Measurements from ENCODE around the gene PKM. TPM values are rescaled to one million over a fixed set of nuclear protein-coding genes. Genes with fewer than 3 reads are reported as not detected.
A peak's percentile ranks its signal among the peaks of the same experiment; 100 is the strongest.

Gene PKM
- total and polyA plus RNA-seq, 8 donors, result 79.9 to 452 (median 272) TPM

DNA sequence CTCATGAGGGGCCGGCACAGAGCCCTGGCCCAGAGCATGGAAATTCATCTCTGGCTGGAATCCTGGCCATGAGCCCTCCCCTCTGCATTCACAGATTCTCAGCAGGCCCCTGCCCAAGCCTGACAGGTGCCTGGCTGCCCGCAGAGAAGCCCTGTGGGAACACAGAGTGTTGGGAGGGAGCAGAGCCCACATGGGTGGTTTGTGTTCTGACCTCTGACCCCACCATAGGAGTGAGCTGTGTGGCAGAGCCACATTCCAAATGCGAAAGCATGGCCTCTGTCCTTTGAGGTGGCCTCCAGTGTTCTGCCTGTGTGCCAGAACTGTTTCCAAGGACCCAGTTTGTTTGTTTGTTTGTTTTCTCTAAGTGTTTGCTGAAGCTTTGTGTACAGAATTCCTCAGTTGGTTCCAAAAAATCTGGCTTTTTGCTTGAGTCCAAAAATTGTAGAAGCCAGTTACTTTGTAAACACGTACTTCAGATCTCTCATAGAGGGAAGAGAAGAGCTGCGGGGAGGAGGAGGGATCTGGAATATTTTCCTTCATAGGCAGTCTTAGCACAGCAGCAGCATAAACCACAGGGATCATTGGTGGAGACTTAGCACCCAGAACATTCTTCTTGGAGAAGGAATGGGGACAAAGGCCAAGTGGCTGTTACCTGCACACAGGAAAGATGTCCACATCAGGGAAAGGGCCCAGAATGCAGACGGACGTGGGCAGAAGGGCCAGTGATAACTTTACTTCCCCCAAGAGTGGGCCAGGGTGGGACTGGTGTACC lies 69.4 kb downstream of the PKM start:
- TF ChIP-seq CTCF (IDR thresholded peaks at IDR 0.05), result no peak
- no peak for TF ChIP-seq POLR2A (IDR thresholded peaks at IDR 0.05)
- no peak for TF ChIP-seq EP300 (IDR thresholded peaks at IDR 0.05)
- TF ChIP-seq POLR2AphosphoS5 (IDR thresholded peaks at IDR 0.05), result no peak
- H3K36me3 ChIP-seq, result no peaks in the 10 kb centered on the region
- 72 to 86% (median 77%) methylated on average over 6 to 7 of the region's 7 CpGs for WGBS, 5 donors
- H3K9me3 ChIP-seq, result no peaks in the 10 kb centered on the region
- H3K4me1 ChIP-seq, result peaks cover 0 to 15% (median 4%) of the 10 kb centered on the region in 4 donors
- intact Hi-C loops (cut with DNase I; ENCODE audit: low total_unique reads), result no loop called here
- no peak overlapping the region for H3K27ac ChIP-seq
- peak in 1 of 2 donors; percentile 11 for DNase-seq
- H3K27me3 ChIP-seq, result no peaks in the 10 kb centered on the region
- no peak overlapping the region for H3K4me3 ChIP-seq

GRCh38 chr15:72160696-72161245 lies 70.2 kb downstream of the PKM start:
- no peak overlapping the region for H3K27ac ChIP-seq
- DNase-seq, result no peak
- H3K9me3 ChIP-seq, result no peaks in the 10 kb centered on the region
- H3K27me3 ChIP-seq, result no peaks in the 10 kb centered on the region
- H3K36me3 ChIP-seq, result no peaks in the 10 kb centered on the region
- no peak overlapping the region for H3K4me3 ChIP-seq
- WGBS, 5 donors, result 85 to 94% (median 89%) methylated on average over 5 of the region's 5 CpGs
- intact Hi-C loops (cut with DNase I; ENCODE audit: low total_unique reads), result no loop called here
- no peak for TF ChIP-seq POLR2AphosphoS5 (IDR thresholded peaks at IDR 0.05)
- no peak for TF ChIP-seq CTCF (IDR thresholded peaks at IDR 0.05)
- TF ChIP-seq POLR2A (IDR thresholded peaks at IDR 0.05), result no peak
- no peak for TF ChIP-seq EP300 (IDR thresholded peaks at IDR 0.05)
- H3K4me1 ChIP-seq, result peaks cover 0 to 21% (median 9%) of the 10 kb centered on the region in 4 donors

GRCh38 chr15:72156928-72157327 lies 74.1 kb downstream of the PKM start:
- intact Hi-C loops (cut with DNase I; ENCODE audit: low total_unique reads), result no loop called here
- Histone ChIP-seq H3K36me3 (no peaks in the 10 kb centered on the region), H3K27ac (no peak overlapping the region), H3K4me3 (no peak overlapping the region), H3K27me3 (no peaks in the 10 kb centered on the region), H3K9me3 (no peaks in the 10 kb centered on the region), H3K4me1 (peaks cover 19 to 51% (median 38%) of the 10 kb centered on the region in 4 donors)
- DNase-seq, result no peak
- WGBS, 5 donors, result 89 to 96% (median 93%) methylated on average over 2 of the region's 2 CpGs
- TF ChIP-seq POLR2A (IDR thresholded peaks at IDR 0.05) (no peak), CTCF (IDR thresholded peaks at IDR 0.05) (no peak)

- peak overlapping the region; percentile 48 to 89 (median 83) for H3K27ac ChIP-seq
- no peaks in the 10 kb centered on the region for H3K36me3 ChIP-seq
- 2 to 13% (median 4%) methylated on average over 10 to 19 of the region's 19 CpGs for WGBS, 5 donors
Observed at GRCh38 chr15:72155635-72156616, 75.1 kb downstream of the PKM start.

More at GRCh38 chr15:72155635-72156616, 75.1 kb downstream of the PKM start:
- TF ChIP-seq EP300 (IDR thresholded peaks at IDR 0.05), result no peak
- peak in 2 of 3 donors; percentile 40 to 58 for TF ChIP-seq POLR2AphosphoS5 (IDR thresholded peaks at IDR 0.05)
- TF ChIP-seq POLR2A (IDR thresholded peaks at IDR 0.05), result no peak
- peak in 5 of 7 experiments; percentile 56 to 94 (median 81) for TF ChIP-seq CTCF (IDR thresholded peaks at IDR 0.05)
- Histone ChIP-seq H3K9me3 (no peaks in the 10 kb centered on the region), H3K4me3 (peak overlapping the region; percentile 45 to 52 (median 48)), H3K4me1 (peaks cover 19 to 43% (median 34%) of the 10 kb centered on the region in 4 donors), H3K27me3 (no peaks in the 10 kb centered on the region)
- DNase-seq, result peak; percentile 91 to 95
- intact Hi-C loops (cut with DNase I; ENCODE audit: low total_unique reads), result no loop called here
